Suprapubic skin (tissue), 4 donors: ENCODE measurements around the gene KIF16B. TPM values are rescaled to one million over a fixed set of nuclear protein-coding genes. Genes with fewer than 3 reads are reported as not detected.

Experiments used
- DNase-seq, 2 donors: peaks; one replicate each; pipeline ENCODE4 v3.0.0-alpha.2; 2019; ENCODE audit warnings: low spot score in 2 of 2
- H3K27ac ChIP-seq: fragments of 200-600 bp; sonication (generic); one replicate; pipeline ENCODE4 v1.5.1; 2019
- H3K27me3 ChIP-seq: fragments of 200-600 bp; sonication (generic); one replicate; pipeline ENCODE4 v1.5.1; 2019
- H3K36me3 ChIP-seq: fragments of 200-600 bp; sonication (generic); one replicate; pipeline ENCODE4 v1.5.1; 2019
- H3K4me1 ChIP-seq: fragments of 200-600 bp; sonication (generic); one replicate; pipeline ENCODE4 v1.5.1; 2019
- H3K4me3 ChIP-seq: fragments of 200-600 bp; sonication (generic); one replicate; pipeline ENCODE4 v1.5.1; 2019; ENCODE audit warnings: mild to moderate bottlenecking
- H3K9me3 ChIP-seq: fragments of 200-600 bp; sonication (generic); one replicate; pipeline ENCODE4 v1.5.1; 2019
- EP300 ChIP-seq: sonication (generic); formaldehyde crosslinking; IDR thresholded peaks from one replicate; pipeline ENCODE4 v1.6.1; 2017; ENCODE audit warnings: antibody characterized with exemption
- POLR2A ChIP-seq, 2 donors: fragments of 450-650 bp; IDR thresholded peaks; one replicate each; pipeline ENCODE4 v1.6.1; 2017; ENCODE audit warnings: antibody characterized with exemption in 2 of 2, mild to moderate bottlenecking in 2 of 2, moderate library complexity in 2 of 2
- POLR2AphosphoS5 ChIP-seq, 3 donors: sonication (generic); formaldehyde crosslinking; IDR thresholded peaks; one replicate each; pipeline ENCODE4 v1.6.1; 2017; ENCODE audit warnings: antibody characterized with exemption in 3 of 3
- WGBS: methylation state at CpG from one replicate; pipeline ENCODE4 v1.1.5; 2018; 5-methylcytosine and 5-hydroxymethylcytosine counted together
- total RNA-seq, 4 donors: library from RNA; depleted of rRNA; stranded (reverse); fragments of >200 nt; gene quantifications; one replicate each; pipeline ENCODE4 v1.1.0, GENCODE V29; 2016
- TF ChIP-seq, protein P1 (sequence below), 2 donors: fragments of 200-600 bp in 1 of 2; fragments of 450-650 bp in 1 of 2; sonication (generic) in 1 of 2; IDR thresholded peaks; one replicate each; pipeline ENCODE4 v1.5.1; 2016 to 2019; ENCODE audit warnings: antibody characterized with exemption in 2 of 2, mild to moderate bottlenecking in 1 of 2, moderate library complexity in 1 of 2

Gene KIF16B
- total RNA-seq, 4 donors from 2014 or later, result 23.7 to 64.0 (median 38.2) TPM

DNA sequence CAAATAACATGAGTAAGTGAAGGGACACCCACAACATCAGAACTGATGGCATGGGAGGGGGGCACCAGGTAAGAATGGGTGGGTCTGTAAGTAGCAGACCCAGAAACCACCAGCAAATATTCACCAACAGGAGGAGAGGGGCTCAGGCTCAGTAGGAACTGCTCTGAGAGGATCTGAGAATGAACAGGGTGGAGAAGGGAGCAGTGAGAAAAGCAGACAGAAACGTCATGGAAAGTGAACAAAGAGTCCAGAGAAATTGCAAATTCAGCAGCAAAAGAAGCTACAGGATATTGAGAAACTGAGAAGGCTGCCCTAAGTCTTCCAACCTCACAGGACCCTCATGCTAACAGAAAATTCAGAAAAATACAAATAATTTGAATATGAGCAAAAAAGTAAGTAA, 121.3 kb downstream of the KIF16B start:
- no peaks in the 10 kb centered on the region for H3K27me3 ChIP-seq
- DNase-seq, result no peak
- H3K4me3 ChIP-seq, result no peak overlapping the region
- TF ChIP-seq POLR2AphosphoS5 (IDR thresholded peaks at IDR 0.05) (no peak), POLR2A (IDR thresholded peaks at IDR 0.05) (no peak), EP300 (no peak)
- TF ChIP-seq, protein P1, sequence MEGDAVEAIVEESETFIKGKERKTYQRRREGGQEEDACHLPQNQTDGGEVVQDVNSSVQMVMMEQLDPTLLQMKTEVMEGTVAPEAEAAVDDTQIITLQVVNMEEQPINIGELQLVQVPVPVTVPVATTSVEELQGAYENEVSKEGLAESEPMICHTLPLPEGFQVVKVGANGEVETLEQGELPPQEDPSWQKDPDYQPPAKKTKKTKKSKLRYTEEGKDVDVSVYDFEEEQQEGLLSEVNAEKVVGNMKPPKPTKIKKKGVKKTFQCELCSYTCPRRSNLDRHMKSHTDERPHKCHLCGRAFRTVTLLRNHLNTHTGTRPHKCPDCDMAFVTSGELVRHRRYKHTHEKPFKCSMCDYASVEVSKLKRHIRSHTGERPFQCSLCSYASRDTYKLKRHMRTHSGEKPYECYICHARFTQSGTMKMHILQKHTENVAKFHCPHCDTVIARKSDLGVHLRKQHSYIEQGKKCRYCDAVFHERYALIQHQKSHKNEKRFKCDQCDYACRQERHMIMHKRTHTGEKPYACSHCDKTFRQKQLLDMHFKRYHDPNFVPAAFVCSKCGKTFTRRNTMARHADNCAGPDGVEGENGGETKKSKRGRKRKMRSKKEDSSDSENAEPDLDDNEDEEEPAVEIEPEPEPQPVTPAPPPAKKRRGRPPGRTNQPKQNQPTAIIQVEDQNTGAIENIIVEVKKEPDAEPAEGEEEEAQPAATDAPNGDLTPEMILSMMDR (IDR thresholded peaks at IDR 0.05), result no peak
- no peak overlapping the region for H3K27ac ChIP-seq
- peaks cover 6% of the 10 kb centered on the region for H3K36me3 ChIP-seq
- H3K9me3 ChIP-seq, result no peaks in the 10 kb centered on the region
- no peaks in the 10 kb centered on the region for H3K4me1 ChIP-seq
- 58% methylated on average over 1 of the region's 1 CpG for WGBS

DNA sequence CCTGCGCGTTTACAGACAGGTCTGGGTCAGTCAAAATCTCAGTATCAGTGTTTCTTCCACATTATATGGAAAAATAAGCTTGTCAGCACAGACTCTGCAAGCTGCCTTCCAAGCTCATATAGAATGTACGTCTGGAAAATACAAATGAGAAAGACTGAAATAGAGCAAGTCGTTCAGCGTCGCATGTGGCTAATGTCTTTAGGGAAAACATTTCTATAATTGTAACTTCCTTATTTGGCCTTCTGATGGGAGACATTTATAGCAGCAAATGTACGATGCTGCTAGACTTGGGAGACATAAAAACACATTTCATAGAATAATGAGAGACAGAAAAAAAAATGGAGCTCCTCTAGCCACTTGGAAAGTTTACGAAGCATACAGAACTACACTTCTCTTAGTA, 122.2 kb downstream of the KIF16B start:
- no peak overlapping the region for H3K27ac ChIP-seq
- WGBS, result 85% methylated on average over 8 of the region's 8 CpGs
- H3K4me3 ChIP-seq, result no peak overlapping the region
- no peaks in the 10 kb centered on the region for H3K9me3 ChIP-seq
- peaks cover 6% of the 10 kb centered on the region for H3K36me3 ChIP-seq
- TF ChIP-seq POLR2A (IDR thresholded peaks at IDR 0.05) (no peak), EP300 (no peak), POLR2AphosphoS5 (IDR thresholded peaks at IDR 0.05) (no peak)
- TF ChIP-seq, protein P1 (IDR thresholded peaks at IDR 0.05), result no peak
- H3K4me1 ChIP-seq, result no peaks in the 10 kb centered on the region
- DNase-seq, result no peak
- no peaks in the 10 kb centered on the region for H3K27me3 ChIP-seq

DNA sequence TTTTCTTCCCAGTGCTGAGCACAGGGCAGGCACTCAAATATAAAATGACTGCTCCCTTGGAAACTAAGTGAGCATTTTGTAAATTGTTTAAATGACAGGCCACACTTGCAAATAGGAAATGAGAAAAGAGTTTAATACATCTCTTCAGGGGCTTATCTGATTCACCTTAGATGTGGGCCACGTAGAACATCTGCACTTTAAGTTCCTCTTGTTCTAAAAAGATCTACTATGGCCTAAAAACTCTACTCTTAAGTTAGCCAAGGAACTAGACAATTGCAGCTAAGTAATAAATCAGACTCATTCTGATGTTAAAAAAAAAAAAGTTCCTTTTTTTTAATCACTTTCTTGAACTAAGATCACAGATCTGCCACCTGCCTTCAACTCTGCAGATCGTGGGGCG, 126.3 kb downstream of the KIF16B start:
- TF ChIP-seq POLR2A (IDR thresholded peaks at IDR 0.05), result no peak
- no peak for TF ChIP-seq EP300
- no peak for TF ChIP-seq POLR2AphosphoS5 (IDR thresholded peaks at IDR 0.05)
- TF ChIP-seq, protein P1 (IDR thresholded peaks at IDR 0.05), result no peak
- Histone ChIP-seq H3K4me3 (no peak overlapping the region), H3K9me3 (no peaks in the 10 kb centered on the region), H3K27me3 (no peaks in the 10 kb centered on the region), H3K27ac (no peak overlapping the region), H3K4me1 (peaks cover 13% of the 10 kb centered on the region), H3K36me3 (peaks cover 6% of the 10 kb centered on the region)
- 94% methylated on average over 3 of the region's 3 CpGs for whole genome bisulfite sequencing
- DNase-seq, result no peak

DNA sequence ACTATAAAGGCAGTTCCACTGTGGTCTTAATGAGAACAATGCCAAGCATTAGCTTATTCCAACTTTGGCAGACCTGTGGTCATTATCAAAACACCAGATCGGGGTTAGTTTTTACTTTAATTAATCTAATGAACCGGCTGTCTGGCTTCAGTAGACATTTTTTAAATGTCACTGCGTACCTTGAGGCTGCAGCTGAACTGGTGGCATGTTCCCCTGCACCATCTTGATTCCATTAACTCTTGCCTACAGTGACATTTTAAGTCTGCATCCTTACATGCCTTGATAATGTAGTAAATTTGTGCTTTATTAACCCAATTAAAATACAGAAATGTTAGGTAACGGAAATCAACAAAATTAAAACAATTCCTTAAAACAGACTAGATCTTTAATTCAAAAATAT, 127.0 kb downstream of the KIF16B start:
- no peak for DNase-seq
- Histone ChIP-seq H3K27ac (no peak overlapping the region), H3K9me3 (no peaks in the 10 kb centered on the region), H3K27me3 (no peaks in the 10 kb centered on the region), H3K4me3 (no peak overlapping the region), H3K4me1 (peaks cover 13% of the 10 kb centered on the region), H3K36me3 (peaks cover 6% of the 10 kb centered on the region)
- TF ChIP-seq POLR2A (IDR thresholded peaks at IDR 0.05) (no peak), EP300 (no peak), POLR2AphosphoS5 (IDR thresholded peaks at IDR 0.05) (no peak)
- TF ChIP-seq, protein P1 (IDR thresholded peaks at IDR 0.05), result no peak
- 80% methylated on average over 4 of the region's 4 CpGs for WGBS

DNA sequence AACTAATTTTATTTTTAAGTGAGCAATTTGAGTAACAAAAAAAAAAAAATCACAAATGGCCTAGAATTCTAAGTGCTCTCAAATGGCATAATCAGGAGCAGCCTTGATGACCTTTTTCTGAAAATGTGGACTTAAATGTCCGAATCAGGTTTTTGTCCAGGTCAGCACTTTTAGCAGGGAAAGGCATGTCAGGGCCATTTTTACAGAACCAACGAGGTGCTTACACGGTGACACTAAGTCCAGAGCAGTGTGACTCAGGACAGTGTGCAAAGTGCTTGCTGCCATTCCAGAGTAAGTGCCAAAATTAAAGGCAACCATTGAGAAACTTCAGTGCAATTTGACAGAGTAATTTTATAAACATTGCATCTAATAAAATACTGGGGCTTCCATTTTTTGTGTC, 127.8 kb downstream of the KIF16B start:
- Histone ChIP-seq H3K36me3 (peaks cover 3% of the 10 kb centered on the region), H3K27ac (no peak overlapping the region), H3K9me3 (no peaks in the 10 kb centered on the region), H3K27me3 (no peaks in the 10 kb centered on the region), H3K4me1 (peaks cover 13% of the 10 kb centered on the region), H3K4me3 (no peak overlapping the region)
- no peak for DNase-seq
- 59% methylated on average over 3 of the region's 3 CpGs for WGBS
- TF ChIP-seq EP300 (no peak), POLR2AphosphoS5 (IDR thresholded peaks at IDR 0.05) (no peak), POLR2A (IDR thresholded peaks at IDR 0.05) (no peak)
- TF ChIP-seq, protein P1 (IDR thresholded peaks at IDR 0.05), result no peak
